ENCODE results near the gene ZNF804A.

GRCh38 chr2:184834699-184835397 is 236.5 kb downstream of the ZNF804A start:
- no peak for TF ChIP-seq CTCF (IDR thresholded peaks at IDR 0.05)
- TF ChIP-seq EP300 (IDR thresholded peaks at IDR 0.05) = no peak
- no peak for TF ChIP-seq POLR2A (IDR thresholded peaks at IDR 0.05)
